ENCODE results near the gene GNAZ. TPM values are rescaled to one million over a fixed set of nuclear protein-coding genes. Genes with fewer than 3 reads are reported as not detected.

Gene GNAZ
- total RNA-seq, 1 experiment from 2014 or later: 1.2 TPM

DNA sequence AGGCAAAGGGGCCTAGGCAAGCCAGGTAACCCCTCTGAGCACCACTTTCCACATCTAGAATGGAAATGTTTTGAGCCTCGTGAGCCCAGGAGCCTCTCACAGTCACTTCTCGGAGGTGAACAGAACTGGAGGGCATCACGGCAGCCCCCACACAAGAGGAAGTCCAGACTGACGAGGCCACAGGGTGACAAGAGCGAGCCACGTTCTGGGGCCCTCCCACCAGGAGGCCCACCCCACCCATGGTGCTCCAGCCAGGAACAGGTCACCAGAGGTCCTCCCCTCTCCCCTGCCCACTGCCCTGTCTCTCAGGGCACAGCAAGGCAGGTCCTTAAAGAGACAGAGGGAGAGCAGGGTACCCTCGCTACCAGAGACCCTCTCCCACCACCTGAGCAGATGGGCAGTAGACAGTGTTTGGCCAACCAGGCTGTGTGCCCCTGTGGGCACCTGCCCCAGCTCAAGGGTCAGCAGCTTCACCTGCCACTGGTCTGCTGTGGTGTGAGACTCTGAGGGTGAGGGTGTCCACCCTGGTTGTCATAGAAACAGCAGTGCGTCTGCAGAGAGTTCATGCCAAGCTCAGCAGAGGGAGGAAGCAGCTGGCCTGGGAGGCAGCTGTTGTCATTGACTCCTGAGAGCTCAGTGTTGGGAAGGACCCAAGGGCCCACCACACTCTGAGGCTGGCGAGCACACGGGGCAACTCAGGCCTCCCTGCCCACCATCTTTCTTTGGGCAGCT, 40.0 kb downstream of the GNAZ start:
- no TSS peak for BruUV-seq (replicated peaks)
- ChIA-PET POLR2A (ENCODE audit: unreplicated experiment) (no interaction called here), CTCF (no interaction called here)
- H3K36me3 ChIP-seq (ENCODE audit: low read depth): no peaks in the 10 kb centered on the region
- no peaks in the 10 kb centered on the region for H3K79me2 ChIP-seq (ENCODE audit: low read depth)
- H2AFZ ChIP-seq: no peak overlapping the region
- TF ChIP-seq, protein P1, sequence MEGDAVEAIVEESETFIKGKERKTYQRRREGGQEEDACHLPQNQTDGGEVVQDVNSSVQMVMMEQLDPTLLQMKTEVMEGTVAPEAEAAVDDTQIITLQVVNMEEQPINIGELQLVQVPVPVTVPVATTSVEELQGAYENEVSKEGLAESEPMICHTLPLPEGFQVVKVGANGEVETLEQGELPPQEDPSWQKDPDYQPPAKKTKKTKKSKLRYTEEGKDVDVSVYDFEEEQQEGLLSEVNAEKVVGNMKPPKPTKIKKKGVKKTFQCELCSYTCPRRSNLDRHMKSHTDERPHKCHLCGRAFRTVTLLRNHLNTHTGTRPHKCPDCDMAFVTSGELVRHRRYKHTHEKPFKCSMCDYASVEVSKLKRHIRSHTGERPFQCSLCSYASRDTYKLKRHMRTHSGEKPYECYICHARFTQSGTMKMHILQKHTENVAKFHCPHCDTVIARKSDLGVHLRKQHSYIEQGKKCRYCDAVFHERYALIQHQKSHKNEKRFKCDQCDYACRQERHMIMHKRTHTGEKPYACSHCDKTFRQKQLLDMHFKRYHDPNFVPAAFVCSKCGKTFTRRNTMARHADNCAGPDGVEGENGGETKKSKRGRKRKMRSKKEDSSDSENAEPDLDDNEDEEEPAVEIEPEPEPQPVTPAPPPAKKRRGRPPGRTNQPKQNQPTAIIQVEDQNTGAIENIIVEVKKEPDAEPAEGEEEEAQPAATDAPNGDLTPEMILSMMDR (conservative IDR thresholded peaks at IDR 0.05): no peak
- TF ChIP-seq EZH2 (IDR thresholded peaks at IDR 0.05; ENCODE audit: low read depth): no peak
- no peak for DNase-seq
- H3K4me2 ChIP-seq: no peak overlapping the region
- no peaks in the 10 kb centered on the region for H3F3A ChIP-seq (ENCODE audit: insufficient read depth, low read depth)
- no peaks in the 10 kb centered on the region for H3K4me1 ChIP-seq (replicated peaks; ENCODE audit: insufficient read depth)
- H4K20me1 ChIP-seq (ENCODE audit: insufficient read depth): no peaks in the 10 kb centered on the region
- no peaks in the 10 kb centered on the region for H3K9me3 ChIP-seq (ENCODE audit: insufficient read depth, low read depth)
- H3K27ac ChIP-seq: no peak overlapping the region
- intact Hi-C loops (cut with micrococcal nuclease; ENCODE audit: unreplicated experiment): no loop called here
- peaks cover 36% of the 10 kb centered on the region for H3K27me3 ChIP-seq (ENCODE audit: insufficient read depth, low read depth)
- H3K4me3 ChIP-seq: no peak overlapping the region
- H3K9me2 ChIP-seq (ENCODE audit: insufficient read depth): no peaks in the 10 kb centered on the region

DNA sequence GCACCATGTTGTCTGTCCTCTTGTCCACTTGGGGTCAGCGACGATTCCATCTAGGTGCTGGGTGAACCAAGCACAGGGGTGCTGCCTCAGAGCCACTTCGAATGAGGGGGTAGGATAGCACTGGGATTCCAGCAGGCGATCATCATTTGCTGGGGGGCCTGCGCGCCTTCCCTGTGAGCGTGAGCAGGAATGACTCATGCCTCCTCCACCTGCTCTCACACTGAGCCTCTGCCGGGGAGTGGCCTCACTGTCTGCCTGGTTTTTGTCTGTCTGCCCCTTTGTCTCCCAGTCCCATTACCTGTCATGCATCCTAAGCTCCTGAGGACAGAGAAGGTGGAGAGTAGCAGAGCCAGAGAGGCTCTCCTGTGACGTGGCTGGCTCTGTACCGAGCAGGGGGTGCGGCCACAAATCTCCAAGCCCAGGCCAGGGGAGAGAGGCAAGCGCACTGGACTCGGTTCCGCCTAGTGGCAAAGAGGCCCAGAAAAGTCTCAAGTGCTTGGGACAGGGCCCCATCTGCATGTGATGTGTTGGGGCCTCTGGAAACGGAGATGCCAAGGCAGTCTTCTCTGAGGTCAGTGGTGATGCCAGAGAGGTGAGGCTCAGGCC, 40.7 kb downstream of the GNAZ start:
- H3K4me1 ChIP-seq (replicated peaks; ENCODE audit: insufficient read depth): no peaks in the 10 kb centered on the region
- H3K79me2 ChIP-seq (ENCODE audit: low read depth): no peaks in the 10 kb centered on the region
- no TSS peak for BruUV-seq (replicated peaks)
- H3K27ac ChIP-seq: no peak overlapping the region
- no peaks in the 10 kb centered on the region for H3F3A ChIP-seq (ENCODE audit: insufficient read depth, low read depth)
- H3K9me2 ChIP-seq (ENCODE audit: insufficient read depth): no peaks in the 10 kb centered on the region
- no peaks in the 10 kb centered on the region for H3K9me3 ChIP-seq (ENCODE audit: insufficient read depth, low read depth)
- TF ChIP-seq, protein P1 (conservative IDR thresholded peaks at IDR 0.05): no peak
- no peak for TF ChIP-seq EZH2 (IDR thresholded peaks at IDR 0.05; ENCODE audit: low read depth)
- no peak overlapping the region for H3K4me3 ChIP-seq
- CTCF ChIA-PET: no interaction called here
- intact Hi-C loops (cut with micrococcal nuclease; ENCODE audit: unreplicated experiment): no loop called here
- POLR2A ChIA-PET (ENCODE audit: unreplicated experiment): no interaction called here
- no peak overlapping the region for H3K4me2 ChIP-seq
- no peaks in the 10 kb centered on the region for H4K20me1 ChIP-seq (ENCODE audit: insufficient read depth)
- no peak for DNase-seq
- no peak overlapping the region for H2AFZ ChIP-seq
- peaks cover 32% of the 10 kb centered on the region for H3K27me3 ChIP-seq (ENCODE audit: insufficient read depth, low read depth)
- no peaks in the 10 kb centered on the region for H3K36me3 ChIP-seq (ENCODE audit: low read depth)

DNA sequence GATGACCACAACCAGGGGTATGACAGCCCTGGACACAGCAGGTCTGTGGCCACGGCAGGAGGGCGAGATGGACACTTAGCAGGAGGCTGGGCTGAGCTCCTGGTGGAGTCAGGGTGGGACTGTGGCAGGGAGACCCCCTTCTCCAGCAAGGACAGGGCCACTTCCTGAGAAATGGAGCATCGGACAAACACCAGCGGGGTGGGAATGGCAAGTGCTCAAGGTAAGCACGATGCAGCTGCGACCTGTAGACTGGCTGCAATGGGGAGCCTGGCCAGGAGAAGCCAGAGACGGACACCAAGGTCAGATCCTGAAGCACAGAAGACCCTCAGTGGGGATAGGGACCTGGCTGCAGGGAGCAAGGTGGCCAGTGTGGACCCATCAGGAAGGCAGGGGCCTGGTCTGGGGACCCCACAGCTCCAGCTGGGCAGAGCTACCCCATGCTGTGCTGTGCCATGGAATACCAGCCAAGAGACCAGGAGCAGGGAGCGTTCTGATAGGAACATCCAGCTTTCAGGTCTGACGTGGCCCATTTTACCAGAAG, 42.2 kb downstream of the GNAZ start:
- BruUV-seq (replicated peaks): no TSS peak
- no peaks in the 10 kb centered on the region for H3K79me2 ChIP-seq (ENCODE audit: low read depth)
- H3K27me3 ChIP-seq (ENCODE audit: insufficient read depth, low read depth): peaks cover 32% of the 10 kb centered on the region
- H3K9me2 ChIP-seq (ENCODE audit: insufficient read depth): no peaks in the 10 kb centered on the region
- no peak overlapping the region for H3K4me3 ChIP-seq
- no peaks in the 10 kb centered on the region for H3K9me3 ChIP-seq (ENCODE audit: insufficient read depth, low read depth)
- no peak overlapping the region for H2AFZ ChIP-seq
- TF ChIP-seq, protein P1 (conservative IDR thresholded peaks at IDR 0.05): no peak
- TF ChIP-seq EZH2 (IDR thresholded peaks at IDR 0.05; ENCODE audit: low read depth): no peak
- no peaks in the 10 kb centered on the region for H3F3A ChIP-seq (ENCODE audit: insufficient read depth, low read depth)
- POLR2A ChIA-PET (ENCODE audit: unreplicated experiment): no interaction called here
- intact Hi-C loops (cut with micrococcal nuclease; ENCODE audit: unreplicated experiment): no loop called here
- DNase-seq: no peak
- H3K36me3 ChIP-seq (ENCODE audit: low read depth): no peaks in the 10 kb centered on the region
- H3K4me2 ChIP-seq: no peak overlapping the region
- no peak overlapping the region for H3K27ac ChIP-seq
- no peaks in the 10 kb centered on the region for H3K4me1 ChIP-seq (replicated peaks; ENCODE audit: insufficient read depth)
- H4K20me1 ChIP-seq (ENCODE audit: insufficient read depth): no peaks in the 10 kb centered on the region
- CTCF ChIA-PET: no interaction called here
